ENCODE results near the gene SLC6A8.
A peak's percentile ranks its signal among the peaks of the same experiment; 100 is the strongest.

- TF ChIP-seq CTCF (IDR thresholded peaks at IDR 0.05) (peak; percentile 20 to 71 (median 65)), POLR2A (IDR thresholded peaks at IDR 0.05) (no peak)
Observed at GRCh38 chrX:153708415-153708814, 20.7 kb downstream of the SLC6A8 start.
